Psoas muscle (tissue), 8 donors: ENCODE results near the gene ZNF175. TPM values are rescaled to one million over a fixed set of nuclear protein-coding genes. Genes with fewer than 3 reads are reported as not detected.

ENCODE experiments used
- ATAC-seq, 4 donors: fragments of 200-7000 bp; cut with Tn5 transposase; one replicate each; pipeline ENCODE4 v1.9.1; 2020; ENCODE audit warnings: moderate library complexity in 3 of 4, mild to moderate bottlenecking in 2 of 4
- DNase-seq, 2 donors: peaks; one replicate each; pipeline ENCODE4 v3.0.0-alpha.2; 2020
- H3K27ac ChIP-seq: fragments of 200-600 bp; one replicate; pipeline ENCODE4 v1.8.0; 2022
- H3K27me3 ChIP-seq, 3 donors: fragments of 200-600 bp in 1 of 3; one replicate each; pipeline versions ENCODE4 v1.6.1 to v1.8.0; 2013 to 2022; ENCODE audit warnings: low read length in 2 of 3, mild to moderate bottlenecking in 2 of 3, moderate library complexity in 1 of 3; ENCODE audit not compliant: insufficient read depth in 3 of 3
- H3K36me3 ChIP-seq, 2 donors: fragments of 200-600 bp in 1 of 2; one replicate each; pipeline versions ENCODE4 v1.6.1 to v1.8.0; 2013 to 2022; ENCODE audit warnings: low read depth in 1 of 2, mild to moderate bottlenecking in 1 of 2, moderate library complexity in 1 of 2; ENCODE audit not compliant: insufficient read depth in 1 of 2
- H3K4me1 ChIP-seq: fragments of 200-600 bp; one replicate; pipeline ENCODE4 v1.8.0; 2022
- H3K4me3 ChIP-seq: fragments of 200-600 bp; one replicate; pipeline ENCODE4 v1.8.0; 2022; ENCODE audit warnings: mild to moderate bottlenecking
- H3K9me3 ChIP-seq: fragments of 200-600 bp; one replicate; pipeline ENCODE4 v1.8.0; 2022
- WGBS, 3 donors: extraction: QIAGEN DNeasy Blood & Tissue Kit; methylation state at CpG; one replicate each; pipeline versions ENCODE4 v1.1.6 to v1.1.7; 2013; 5-methylcytosine and 5-hydroxymethylcytosine counted together
- intact Hi-C, 2 donors: fragments of 100-400 bp; cut with DNase I; formaldehyde crosslinking; loops; one replicate each; pipeline versions ENCODE4 v1.11.0 to v1.14.2; 2022
- polyA plus RNA-seq, 3 donors: library from polyadenylated mRNA; stranded (reverse); fragments of 200-250 nt; gene quantifications; one replicate each; pipeline ENCODE4 v1.2.3, GENCODE V29; 2013
- total RNA-seq, 4 donors: library from RNA; stranded (reverse); fragmentation: NEBNext Ultra II Directional in 2 of 4; extraction: Animal tissue kit (Norgen Biotek cat#: 25700) in 2 of 4; gene quantifications; one replicate each; pipeline versions ENCODE4 v1.2.1 to v1.2.4, GENCODE V29; 2021 to 2023
- TF ChIP-seq, protein P1 (sequence below): fragments of 200-600 bp; IDR thresholded peaks from one replicate; pipeline ENCODE4 v1.8.0; 2022; ENCODE audit warnings: antibody characterized with exemption
- donor health status: healthy with polysubstance abuse.
- donor health status: DM: no; HTN: no; CAD: no; lungs with moderate emphysema.
- donor health status: Bipolar disorder and iron deficiency.
- donor health status: healthy.
- donor health status: DM: yes; HTN: yes; CAD: no.
- donor health status: DM: no; HTN: no; CAD: no.
- donor health status: DM: no; HTN: no; CAD: no.
- donor health status: DM: yes; HTN: yes; CAD: no.

The ZNF175 gene
- total and polyA plus RNA-seq, 7 donors = 2.3 to 8.9 (median 5.0) TPM

GRCh38 chr19:51551673-51552432 is 19.2 kb upstream of the ZNF175 start:
- intact Hi-C loops = no loop called here
- Histone ChIP-seq H3K4me3 (no peak overlapping the region), H3K36me3 (no peaks in the 10 kb centered on the region), H3K9me3 (no peaks in the 10 kb centered on the region), H3K27ac (no peak overlapping the region), H3K27me3 (peaks cover 2 to 11% (median 4%) of the 10 kb centered on the region in 3 donors), H3K4me1 (no peaks in the 10 kb centered on the region)
- 39 to 50% (median 42%) methylated on average over 3 of the region's 3 CpGs for WGBS, 3 donors
- no peak for ATAC-seq
- no peak for DNase-seq
- TF ChIP-seq, protein P1, sequence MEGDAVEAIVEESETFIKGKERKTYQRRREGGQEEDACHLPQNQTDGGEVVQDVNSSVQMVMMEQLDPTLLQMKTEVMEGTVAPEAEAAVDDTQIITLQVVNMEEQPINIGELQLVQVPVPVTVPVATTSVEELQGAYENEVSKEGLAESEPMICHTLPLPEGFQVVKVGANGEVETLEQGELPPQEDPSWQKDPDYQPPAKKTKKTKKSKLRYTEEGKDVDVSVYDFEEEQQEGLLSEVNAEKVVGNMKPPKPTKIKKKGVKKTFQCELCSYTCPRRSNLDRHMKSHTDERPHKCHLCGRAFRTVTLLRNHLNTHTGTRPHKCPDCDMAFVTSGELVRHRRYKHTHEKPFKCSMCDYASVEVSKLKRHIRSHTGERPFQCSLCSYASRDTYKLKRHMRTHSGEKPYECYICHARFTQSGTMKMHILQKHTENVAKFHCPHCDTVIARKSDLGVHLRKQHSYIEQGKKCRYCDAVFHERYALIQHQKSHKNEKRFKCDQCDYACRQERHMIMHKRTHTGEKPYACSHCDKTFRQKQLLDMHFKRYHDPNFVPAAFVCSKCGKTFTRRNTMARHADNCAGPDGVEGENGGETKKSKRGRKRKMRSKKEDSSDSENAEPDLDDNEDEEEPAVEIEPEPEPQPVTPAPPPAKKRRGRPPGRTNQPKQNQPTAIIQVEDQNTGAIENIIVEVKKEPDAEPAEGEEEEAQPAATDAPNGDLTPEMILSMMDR = no peak

GRCh38 chr19:51552608-51552995 is 18.5 kb upstream of the ZNF175 start:
- TF ChIP-seq, protein P1 = no peak
- peaks cover 6 to 11% (median 10%) of the 10 kb centered on the region in 3 donors for H3K27me3 ChIP-seq
- H3K27ac ChIP-seq = no peak overlapping the region
- intact Hi-C loops = no loop called here
- ATAC-seq (no peak), DNase-seq (no peak)
- H3K9me3 ChIP-seq = no peaks in the 10 kb centered on the region
- no peak overlapping the region for H3K4me3 ChIP-seq
- WGBS, 3 donors = 17 to 43% (median 17%) methylated on average over 1 of the region's 1 CpG
- H3K36me3 ChIP-seq = no peaks in the 10 kb centered on the region
- no peaks in the 10 kb centered on the region for H3K4me1 ChIP-seq

- peak; percentile 66 to 71 for DNase-seq
- H3K27me3 ChIP-seq = peaks cover 7 to 12% (median 9%) of the 10 kb centered on the region in 3 donors
- no peak overlapping the region for H3K4me3 ChIP-seq
- no peaks in the 10 kb centered on the region for H3K9me3 ChIP-seq
- intact Hi-C loops = no loop called here
- WGBS, 3 donors = 6 to 7% (median 7%) methylated on average over 19 to 20 of the region's 20 CpGs
- H3K4me1 ChIP-seq = no peaks in the 10 kb centered on the region
- H3K36me3 ChIP-seq = no peaks in the 10 kb centered on the region
- no peak overlapping the region for H3K27ac ChIP-seq
- TF ChIP-seq, protein P1 = no peak
- no peak for ATAC-seq
These were observed 17.9 kb upstream of the ZNF175 start for GRCh38 chr19:51552996-51553725.

DNA sequence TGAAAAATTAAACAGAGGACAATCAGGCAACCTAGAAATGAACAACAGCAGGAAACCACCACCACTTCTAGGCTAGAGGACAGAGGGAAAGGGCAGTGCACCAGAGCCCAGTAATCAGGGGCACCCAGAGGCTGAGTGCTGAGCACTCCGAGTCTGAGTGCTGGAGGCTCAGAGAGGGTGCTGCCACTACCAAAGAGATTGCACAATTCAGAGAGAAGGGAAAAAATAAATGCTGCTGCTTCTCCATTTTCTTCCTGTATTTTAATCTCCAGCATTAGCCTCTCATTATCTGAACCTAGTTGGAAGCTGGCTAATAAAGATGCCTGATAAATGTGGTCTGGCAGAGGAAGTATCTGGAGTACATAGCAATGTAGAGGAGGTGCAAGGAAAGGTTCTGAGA is 11.8 kb upstream of the ZNF175 start:
- intact Hi-C loops = no loop called here
- Histone ChIP-seq H3K27me3 (peaks cover 10 to 19% (median 12%) of the 10 kb centered on the region in 3 donors), H3K4me3 (no peak overlapping the region), H3K27ac (no peak overlapping the region), H3K36me3 (no peaks in the 10 kb centered on the region), H3K9me3 (no peaks in the 10 kb centered on the region), H3K4me1 (no peaks in the 10 kb centered on the region)
- 53 to 70% (median 69%) methylated on average over 1 of the region's 1 CpG for WGBS, 3 donors
- ATAC-seq (no peak), DNase-seq (no peak)
- TF ChIP-seq, protein P1 = no peak
